K562 (cell line): ENCODE measurements around the gene HMGB1. TPM values are rescaled to one million over a fixed set of nuclear protein-coding genes. Genes with fewer than 3 reads are reported as not detected.
A peak's percentile ranks its signal among the peaks of the same experiment; 100 is the strongest.

Source experiments
- BHLHE40 ChIP-seq: IDR thresholded peaks from 2 replicates; pipeline ENCODE4 v1.6.1; 2011; ENCODE audit warnings: low read length, improper control_type of control experiment
- DPF2 ChIP-seq: fragments of 450-650 bp; IDR thresholded peaks from 2 replicates; pipeline ENCODE4 v1.6.1; 2016
- EHMT2 ChIP-seq: fragments of 450-650 bp; IDR thresholded peaks from 2 replicates; pipeline ENCODE4 v1.6.1; 2018; ENCODE audit warnings: antibody characterized with exemption
- HDAC8 ChIP-seq: fragments of 450-650 bp; IDR thresholded peaks from 2 replicates; pipeline ENCODE4 v1.6.1; 2016; ENCODE audit warnings: mild to moderate bottlenecking, missing genetic modification characterization, moderate library complexity, missing compliant biosample characterization
- KDM5B ChIP-seq: fragments of 200-600 bp; sonication (generic); IDR thresholded peaks from 2 replicates; pipeline ENCODE4 v1.6.1; 2012; ENCODE audit warnings: low read depth, mild to moderate bottlenecking, moderate library complexity, low read length, control low read depth, inconsistent platforms; ENCODE audit not compliant: insufficient replicate concordance
- KLF1 ChIP-seq: fragments of 450-650 bp; IDR thresholded peaks from 2 replicates; pipeline ENCODE4 v1.6.1; 2016; ENCODE audit warnings: missing genetic modification characterization, missing compliant biosample characterization
- SNIP1 ChIP-seq: fragments of 450-650 bp; IDR thresholded peaks from 2 replicates; pipeline ENCODE4 v1.7.1; 2017; ENCODE audit warnings: low read depth, mild to moderate bottlenecking
- SNRNP70 ChIP-seq: fragments of 200-400 bp; formaldehyde crosslinking; optimal IDR thresholded peaks from 2 replicates; pipeline ENCODE3; 2017; ENCODE audit warnings: low read depth, low read length
- TRIM28 ChIP-seq: fragments of 450-650 bp; IDR thresholded peaks from 2 replicates; pipeline ENCODE4 v1.6.1; 2017
- ZFP1 ChIP-seq: fragments of 450-650 bp; formaldehyde crosslinking; IDR thresholded peaks from 2 replicates; pipeline ENCODE4 v1.4.0; 2020; ENCODE audit warnings: mild to moderate bottlenecking, mixed read lengths
- ZNF165 ChIP-seq: fragments of 250-450 bp; sonication (Bioruptor Pico); IDR thresholded peaks from 2 replicates; pipeline ENCODE4 v1.4.0; 2020; ENCODE audit warnings: borderline replicate concordance
- ZNF184 ChIP-seq: sonication (generic); formaldehyde crosslinking; IDR thresholded peaks from 2 replicates; pipeline ENCODE4 v1.5.0; 2020; ENCODE audit warnings: missing genetic modification reagents
- ZNF212 ChIP-seq: fragments of 450-650 bp; formaldehyde crosslinking; IDR thresholded peaks from 2 replicates; pipeline ENCODE4 v1.4.0; 2020; ENCODE audit warnings: mild to moderate bottlenecking
- ZNF354B ChIP-seq: fragments of 250-450 bp; sonication (Bioruptor Pico); IDR thresholded peaks from 2 replicates; pipeline ENCODE4 v1.4.0; 2020
- ZNF551 ChIP-seq: fragments of 250-450 bp; sonication (Bioruptor Pico); IDR thresholded peaks from 2 replicates; pipeline ENCODE4 v1.5.0; 2021; ENCODE audit warnings: mild to moderate bottlenecking, moderate library complexity
- polyA plus RNA-seq, 8 experiments: library from polyadenylated mRNA; depleted of rRNA in 4 of 8; stranded (reverse) in 5 of 8; unstranded in 3 of 8; fragments of >200 nt; fragmentation: Nextera tagmentation in 2 of 8; fragmentation: Illumina TruSeq in 1 of 8; extraction: Ambion mirVana in 2 of 8; extraction: Trizol in 1 of 8; gene quantifications; 2 replicates each; pipeline versions ENCODE4 v1.2.1 to v1.2.3, GENCODE V29; 2011 to 2014; ENCODE audit warnings: inconsistent platforms in 1 of 8, missing spikeins in 1 of 8
- total RNA-seq, 7 experiments: library from RNA; depleted of rRNA in 6 of 7; stranded (reverse); fragments of >200 nt in 6 of 7; fragmentation: Illumina TruSeq in 2 of 7; extraction: Trizol in 2 of 7; gene quantifications; 2 replicates each; pipeline versions ENCODE4 v1.2.1 to v1.2.3, GENCODE V29; 2011 to 2021; ENCODE audit warnings: low replicate concordance in 1 of 7
- TF ChIP-seq, protein P1 (sequence below): fragments of 450-650 bp; IDR thresholded peaks from 2 replicates; pipeline ENCODE4 v1.7.1; 2018; ENCODE audit warnings: mild to moderate bottlenecking, low read depth; ENCODE audit not compliant: partially characterized antibody
- TF ChIP-seq, protein P2 (sequence below): fragments of 450-650 bp; IDR thresholded peaks from 2 replicates; pipeline ENCODE4 v1.6.1; 2016; ENCODE audit warnings: low read depth
- TF ChIP-seq, protein P3 (sequence below), 3 experiments: fragments of 200-800 bp in 1 of 3; sonication (Bioruptor generic) in 1 of 3; sonication (generic) in 1 of 3; formaldehyde crosslinking in 1 of 3; IDR thresholded peaks; 2 replicates each; pipeline versions ENCODE4 v1.6.1 to v1.8.0; 2016 to 2022; ENCODE audit warnings: mild to moderate bottlenecking in 2 of 3, missing compliant biosample characterization in 2 of 3, missing genetic modification characterization in 2 of 3, missing genetic modification reagents in 1 of 3

Gene HMGB1
- total and polyA plus RNA-seq, 9 of the 15 experiments (the other 6 are each of a cell fraction or from before 2014, with no cell fraction given) = 442 to 1,896 (median 933) TPM

DNA sequence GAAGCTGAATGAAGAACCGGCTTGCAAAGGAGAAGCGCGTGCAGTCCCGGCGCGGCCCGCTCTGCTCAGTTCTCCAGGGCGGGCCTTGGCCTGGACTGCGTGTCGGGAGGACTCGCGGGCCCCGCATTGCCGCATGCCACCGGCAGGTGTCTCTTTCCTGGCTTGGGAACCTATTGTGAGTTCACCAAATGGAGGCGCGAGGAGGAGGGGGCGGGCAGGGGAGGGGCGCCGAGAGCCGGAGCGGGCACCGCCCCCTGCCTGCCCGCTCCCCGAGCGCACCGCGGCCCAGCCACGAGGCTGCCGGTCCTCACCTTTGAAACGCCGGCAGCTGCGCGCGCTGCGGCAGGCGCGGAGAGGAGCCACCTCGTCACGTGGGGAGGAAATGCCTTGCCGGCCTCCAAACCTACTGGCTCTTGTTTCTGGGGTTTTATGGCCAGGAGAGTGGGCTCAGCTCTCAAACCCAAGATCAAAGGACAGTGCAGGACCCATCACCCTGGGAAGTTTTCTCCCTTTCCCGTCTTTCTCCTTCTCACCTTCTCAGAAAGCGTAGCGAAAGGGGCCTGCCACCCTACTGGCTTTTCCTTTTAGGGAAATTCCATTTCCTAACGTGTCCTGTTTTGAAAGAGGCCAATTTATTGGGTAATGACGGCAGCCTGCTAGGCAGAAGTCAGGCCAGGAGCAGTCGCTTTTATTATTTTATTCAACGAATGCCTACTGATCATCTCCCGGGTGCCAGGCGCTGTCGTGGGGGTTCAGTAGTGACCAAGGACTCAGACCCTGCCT is 57.2 kb downstream of the HMGB1 start (continued):
- TF ChIP-seq SNRNP70 (no peak), SNIP1 (no peak), KLF1 (tag) (no peak), ZNF165 (CRISPR knock-in tag) (no peak), ZFP1 (CRISPR knock-in tag) (no peak), EHMT2 (no peak), ZNF551 (no peak), ZNF354B (CRISPR knock-in tag) (no peak), ZNF184 (CRISPR knock-in tag) (no peak), HDAC8 (tag) (no peak), KDM5B (no peak), ZNF212 (CRISPR knock-in tag) (no peak), BHLHE40 (no peak), TRIM28 (no peak), DPF2 (no peak)
- TF ChIP-seq, protein P1, sequence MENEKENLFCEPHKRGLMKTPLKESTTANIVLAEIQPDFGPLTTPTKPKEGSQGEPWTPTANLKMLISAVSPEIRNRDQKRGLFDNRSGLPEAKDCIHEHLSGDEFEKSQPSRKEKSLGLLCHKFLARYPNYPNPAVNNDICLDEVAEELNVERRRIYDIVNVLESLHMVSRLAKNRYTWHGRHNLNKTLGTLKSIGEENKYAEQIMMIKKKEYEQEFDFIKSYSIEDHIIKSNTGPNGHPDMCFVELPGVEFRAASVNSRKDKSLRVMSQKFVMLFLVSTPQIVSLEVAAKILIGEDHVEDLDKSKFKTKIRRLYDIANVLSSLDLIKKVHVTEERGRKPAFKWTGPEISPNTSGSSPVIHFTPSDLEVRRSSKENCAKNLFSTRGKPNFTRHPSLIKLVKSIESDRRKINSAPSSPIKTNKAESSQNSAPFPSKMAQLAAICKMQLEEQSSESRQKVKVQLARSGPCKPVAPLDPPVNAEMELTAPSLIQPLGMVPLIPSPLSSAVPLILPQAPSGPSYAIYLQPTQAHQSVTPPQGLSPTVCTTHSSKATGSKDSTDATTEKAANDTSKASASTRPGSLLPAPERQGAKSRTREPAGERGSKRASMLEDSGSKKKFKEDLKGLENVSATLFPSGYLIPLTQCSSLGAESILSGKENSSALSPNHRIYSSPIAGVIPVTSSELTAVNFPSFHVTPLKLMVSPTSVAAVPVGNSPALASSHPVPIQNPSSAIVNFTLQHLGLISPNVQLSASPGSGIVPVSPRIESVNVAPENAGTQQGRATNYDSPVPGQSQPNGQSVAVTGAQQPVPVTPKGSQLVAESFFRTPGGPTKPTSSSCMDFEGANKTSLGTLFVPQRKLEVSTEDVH = no peak
- TF ChIP-seq, protein P2, sequence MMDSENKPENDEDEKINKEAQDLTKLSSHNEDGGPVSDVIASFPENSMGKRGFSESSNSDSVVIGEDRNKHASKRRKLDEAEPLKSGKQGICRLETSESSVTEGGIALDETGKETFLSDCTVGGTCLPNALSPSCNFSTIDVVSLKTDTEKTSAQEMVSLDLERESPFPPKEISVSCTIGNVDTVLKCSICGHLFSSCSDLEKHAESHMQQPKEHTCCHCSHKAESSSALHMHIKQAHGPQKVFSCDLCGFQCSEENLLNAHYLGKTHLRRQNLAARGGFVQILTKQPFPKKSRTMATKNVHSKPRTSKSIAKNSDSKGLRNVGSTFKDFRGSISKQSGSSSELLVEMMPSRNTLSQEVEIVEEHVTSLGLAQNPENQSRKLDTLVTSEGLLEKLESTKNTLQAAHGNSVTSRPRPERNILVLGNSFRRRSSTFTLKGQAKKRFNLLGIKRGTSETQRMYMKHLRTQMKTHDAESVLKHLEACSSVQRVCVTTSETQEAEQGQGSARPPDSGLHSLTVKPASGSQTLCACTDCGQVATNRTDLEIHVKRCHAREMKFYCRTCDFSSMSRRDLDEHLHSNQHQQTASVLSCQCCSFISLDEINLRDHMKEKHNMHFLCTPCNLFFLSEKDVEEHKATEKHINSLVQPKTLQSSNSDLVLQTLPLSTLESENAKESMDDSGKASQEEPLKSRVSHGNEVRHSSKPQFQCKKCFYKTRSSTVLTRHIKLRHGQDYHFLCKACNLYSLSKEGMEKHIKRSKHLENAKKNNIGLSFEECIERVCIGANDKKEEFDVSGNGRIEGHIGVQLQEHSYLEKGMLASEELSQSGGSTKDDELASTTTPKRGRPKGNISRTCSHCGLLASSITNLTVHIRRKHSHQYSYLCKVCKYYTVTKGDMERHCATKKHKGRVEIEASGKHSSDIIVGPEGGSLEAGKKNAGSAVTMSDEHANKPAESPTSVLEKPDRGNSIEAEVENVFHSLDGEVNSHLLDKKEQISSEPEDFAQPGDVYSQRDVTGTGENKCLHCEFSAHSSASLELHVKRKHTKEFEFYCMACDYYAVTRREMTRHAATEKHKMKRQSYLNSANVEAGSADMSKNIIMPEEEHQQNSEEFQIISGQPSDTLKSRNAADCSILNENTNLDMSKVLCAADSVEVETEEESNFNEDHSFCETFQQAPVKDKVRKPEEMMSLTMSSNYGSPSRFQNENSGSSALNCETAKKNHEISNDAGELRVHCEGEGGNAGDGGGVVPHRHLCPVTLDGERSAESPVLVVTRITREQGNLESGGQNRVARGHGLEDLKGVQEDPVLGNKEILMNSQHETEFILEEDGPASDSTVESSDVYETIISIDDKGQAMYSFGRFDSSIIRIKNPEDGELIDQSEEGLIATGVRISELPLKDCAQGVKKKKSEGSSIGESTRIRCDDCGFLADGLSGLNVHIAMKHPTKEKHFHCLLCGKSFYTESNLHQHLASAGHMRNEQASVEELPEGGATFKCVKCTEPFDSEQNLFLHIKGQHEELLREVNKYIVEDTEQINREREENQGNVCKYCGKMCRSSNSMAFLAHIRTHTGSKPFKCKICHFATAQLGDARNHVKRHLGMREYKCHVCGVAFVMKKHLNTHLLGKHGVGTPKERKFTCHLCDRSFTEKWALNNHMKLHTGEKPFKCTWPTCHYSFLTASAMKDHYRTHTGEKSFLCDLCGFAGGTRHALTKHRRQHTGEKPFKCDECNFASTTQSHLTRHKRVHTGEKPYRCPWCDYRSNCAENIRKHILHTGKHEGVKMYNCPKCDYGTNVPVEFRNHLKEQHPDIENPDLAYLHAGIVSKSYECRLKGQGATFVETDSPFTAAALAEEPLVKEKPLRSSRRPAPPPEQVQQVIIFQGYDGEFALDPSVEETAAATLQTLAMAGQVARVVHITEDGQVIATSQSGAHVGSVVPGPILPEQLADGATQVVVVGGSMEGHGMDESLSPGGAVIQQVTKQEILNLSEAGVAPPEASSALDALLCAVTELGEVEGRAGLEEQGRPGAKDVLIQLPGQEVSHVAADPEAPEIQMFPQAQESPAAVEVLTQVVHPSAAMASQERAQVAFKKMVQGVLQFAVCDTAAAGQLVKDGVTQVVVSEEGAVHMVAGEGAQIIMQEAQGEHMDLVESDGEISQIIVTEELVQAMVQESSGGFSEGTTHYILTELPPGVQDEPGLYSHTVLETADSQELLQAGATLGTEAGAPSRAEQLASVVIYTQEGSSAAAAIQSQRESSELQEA = no peak
- TF ChIP-seq, protein P3, sequence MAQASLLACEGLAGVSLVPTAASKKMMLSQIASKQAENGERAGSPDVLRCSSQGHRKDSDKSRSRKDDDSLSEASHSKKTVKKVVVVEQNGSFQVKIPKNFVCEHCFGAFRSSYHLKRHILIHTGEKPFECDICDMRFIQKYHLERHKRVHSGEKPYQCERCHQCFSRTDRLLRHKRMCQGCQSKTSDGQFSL (CRISPR knock-in tag; IDR thresholded peaks at IDR 0.05) = peak; percentile 44; the same call in 1 of the 2 replicates
- TF ChIP-seq, protein P3 (tag; IDR thresholded peaks at IDR 0.05) = no peak
